A549 (cell line): ENCODE results near the gene URI1.

Experiments used
- CEBPB ChIP-seq, 2 experiments: fragments of >200 bp in 1 of 2; sonication (Bioruptor Twin) in 1 of 2; formaldehyde crosslinking in 1 of 2; IDR thresholded peaks; 2 replicates each; pipeline ENCODE4 v1.6.1; 2012 to 2016
- POLR2A ChIP-seq: IDR thresholded peaks from 2 replicates; pipeline ENCODE4 v1.6.1; 2012; ENCODE audit warnings: mild to moderate bottlenecking, low read length
- TF ChIP-seq, protein P1 (sequence below): fragments of >200 bp; sonication (Bioruptor Twin); formaldehyde crosslinking; IDR thresholded peaks from 3 replicates; pipeline ENCODE4 v1.5.1; 2016
- TF ChIP-seq, protein P2 (sequence below): IDR thresholded peaks from 2 replicates; pipeline ENCODE4 v1.6.1; 2012; ENCODE audit warnings: low read depth, borderline replicate concordance
- TF ChIP-seq, protein P3 (sequence below): fragments of 450-650 bp; IDR thresholded peaks from 2 replicates; pipeline ENCODE4 v1.6.1; 2014; ENCODE audit warnings: antibody characterized with exemption

DNA sequence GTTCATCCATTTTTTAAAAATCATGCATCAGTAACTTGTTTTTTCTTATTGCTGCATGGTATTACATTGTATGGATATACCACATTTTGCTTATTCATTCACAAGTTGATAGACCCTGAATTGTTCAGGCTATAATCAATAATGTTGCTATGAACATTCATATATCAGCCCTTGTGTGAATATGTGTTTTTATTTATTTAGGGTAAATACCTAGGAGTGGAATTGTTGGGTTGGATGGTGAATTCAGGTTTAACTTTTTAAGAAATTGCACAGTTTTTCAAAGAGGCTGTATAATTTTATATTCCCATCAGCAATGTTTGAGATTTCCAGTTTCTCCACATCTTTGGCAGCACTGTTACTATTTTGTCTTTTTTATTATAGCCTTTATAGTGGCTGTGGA lies 82.1 kb downstream of the URI1 start:
- TF ChIP-seq POLR2A, result no peak
- TF ChIP-seq, protein P1, sequence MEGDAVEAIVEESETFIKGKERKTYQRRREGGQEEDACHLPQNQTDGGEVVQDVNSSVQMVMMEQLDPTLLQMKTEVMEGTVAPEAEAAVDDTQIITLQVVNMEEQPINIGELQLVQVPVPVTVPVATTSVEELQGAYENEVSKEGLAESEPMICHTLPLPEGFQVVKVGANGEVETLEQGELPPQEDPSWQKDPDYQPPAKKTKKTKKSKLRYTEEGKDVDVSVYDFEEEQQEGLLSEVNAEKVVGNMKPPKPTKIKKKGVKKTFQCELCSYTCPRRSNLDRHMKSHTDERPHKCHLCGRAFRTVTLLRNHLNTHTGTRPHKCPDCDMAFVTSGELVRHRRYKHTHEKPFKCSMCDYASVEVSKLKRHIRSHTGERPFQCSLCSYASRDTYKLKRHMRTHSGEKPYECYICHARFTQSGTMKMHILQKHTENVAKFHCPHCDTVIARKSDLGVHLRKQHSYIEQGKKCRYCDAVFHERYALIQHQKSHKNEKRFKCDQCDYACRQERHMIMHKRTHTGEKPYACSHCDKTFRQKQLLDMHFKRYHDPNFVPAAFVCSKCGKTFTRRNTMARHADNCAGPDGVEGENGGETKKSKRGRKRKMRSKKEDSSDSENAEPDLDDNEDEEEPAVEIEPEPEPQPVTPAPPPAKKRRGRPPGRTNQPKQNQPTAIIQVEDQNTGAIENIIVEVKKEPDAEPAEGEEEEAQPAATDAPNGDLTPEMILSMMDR, result no peak
- TF ChIP-seq, protein P2, sequence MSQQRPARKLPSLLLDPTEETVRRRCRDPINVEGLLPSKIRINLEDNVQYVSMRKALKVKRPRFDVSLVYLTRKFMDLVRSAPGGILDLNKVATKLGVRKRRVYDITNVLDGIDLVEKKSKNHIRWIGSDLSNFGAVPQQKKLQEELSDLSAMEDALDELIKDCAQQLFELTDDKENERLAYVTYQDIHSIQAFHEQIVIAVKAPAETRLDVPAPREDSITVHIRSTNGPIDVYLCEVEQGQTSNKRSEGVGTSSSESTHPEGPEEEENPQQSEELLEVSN, result no peak
- TF ChIP-seq, protein P3, sequence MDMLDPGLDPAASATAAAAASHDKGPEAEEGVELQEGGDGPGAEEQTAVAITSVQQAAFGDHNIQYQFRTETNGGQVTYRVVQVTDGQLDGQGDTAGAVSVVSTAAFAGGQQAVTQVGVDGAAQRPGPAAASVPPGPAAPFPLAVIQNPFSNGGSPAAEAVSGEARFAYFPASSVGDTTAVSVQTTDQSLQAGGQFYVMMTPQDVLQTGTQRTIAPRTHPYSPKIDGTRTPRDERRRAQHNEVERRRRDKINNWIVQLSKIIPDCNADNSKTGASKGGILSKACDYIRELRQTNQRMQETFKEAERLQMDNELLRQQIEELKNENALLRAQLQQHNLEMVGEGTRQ, result no peak
- no peak for TF ChIP-seq CEBPB (IDR thresholded peaks at IDR 0.05)
